BE2C (cell line): ENCODE measurements around the gene AUTS2.

Experiments
- DNase-seq: peaks from one replicate; pipeline ENCODE4 v3.0.0-alpha.2; 2020
- H3K27me3 ChIP-seq: fragments of 250-450 bp; sonication (Bioruptor Pico); 2 replicates; pipeline ENCODE4 v1.5.1; 2020; ENCODE audit warnings: mild to moderate bottlenecking
- H3K36me3 ChIP-seq: fragments of 250-450 bp; sonication (Bioruptor Pico); 2 replicates; pipeline ENCODE4 v1.5.1; 2020; ENCODE audit warnings: mild to moderate bottlenecking
- H3K4me1 ChIP-seq: fragments of 250-450 bp; sonication (Bioruptor Pico); 2 replicates; pipeline ENCODE4 v1.5.1; 2020
- H3K4me3 ChIP-seq: 2 replicates; pipeline ENCODE4 v1.5.1; 2011; ENCODE audit warnings: low read depth, low read length
- H3K9me3 ChIP-seq: fragments of 250-450 bp; sonication (Bioruptor Pico); 2 replicates; pipeline ENCODE4 v1.5.1; 2020
- TF ChIP-seq, protein P1 (sequence below): IDR thresholded peaks from 2 replicates; pipeline ENCODE4 v1.5.1; 2012; ENCODE audit warnings: mild to moderate bottlenecking, low read depth, low read length

AUTS2 gene

DNA sequence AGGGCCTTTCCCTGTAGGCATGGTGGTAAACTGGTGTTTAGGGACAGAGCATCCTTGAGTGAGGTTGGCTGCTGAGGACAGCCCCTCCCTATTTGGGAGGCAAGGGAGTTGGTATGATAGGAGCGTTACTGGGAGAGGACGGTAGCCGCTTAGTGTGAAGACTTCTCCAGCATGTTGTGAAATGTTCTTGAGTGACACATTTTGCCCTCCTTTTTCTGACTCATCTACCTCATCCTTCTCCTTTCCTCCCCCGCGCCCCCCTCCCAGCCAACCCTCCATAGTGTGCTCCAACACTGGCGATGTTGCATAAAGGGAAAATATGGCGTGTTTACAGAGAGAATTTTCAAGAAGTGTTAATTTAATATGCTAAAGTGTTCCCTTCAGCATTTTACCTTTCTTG, 888.7 kb downstream of the AUTS2 start:
- no peaks in the 10 kb centered on the region for H3K27me3 ChIP-seq
- no peaks in the 10 kb centered on the region; the same call in 1 of the 2 replicates for H3K36me3 ChIP-seq
- H3K4me1 ChIP-seq, result no peaks in the 10 kb centered on the region
- no peaks in the 10 kb centered on the region for H3K9me3 ChIP-seq
- TF ChIP-seq, protein P1, sequence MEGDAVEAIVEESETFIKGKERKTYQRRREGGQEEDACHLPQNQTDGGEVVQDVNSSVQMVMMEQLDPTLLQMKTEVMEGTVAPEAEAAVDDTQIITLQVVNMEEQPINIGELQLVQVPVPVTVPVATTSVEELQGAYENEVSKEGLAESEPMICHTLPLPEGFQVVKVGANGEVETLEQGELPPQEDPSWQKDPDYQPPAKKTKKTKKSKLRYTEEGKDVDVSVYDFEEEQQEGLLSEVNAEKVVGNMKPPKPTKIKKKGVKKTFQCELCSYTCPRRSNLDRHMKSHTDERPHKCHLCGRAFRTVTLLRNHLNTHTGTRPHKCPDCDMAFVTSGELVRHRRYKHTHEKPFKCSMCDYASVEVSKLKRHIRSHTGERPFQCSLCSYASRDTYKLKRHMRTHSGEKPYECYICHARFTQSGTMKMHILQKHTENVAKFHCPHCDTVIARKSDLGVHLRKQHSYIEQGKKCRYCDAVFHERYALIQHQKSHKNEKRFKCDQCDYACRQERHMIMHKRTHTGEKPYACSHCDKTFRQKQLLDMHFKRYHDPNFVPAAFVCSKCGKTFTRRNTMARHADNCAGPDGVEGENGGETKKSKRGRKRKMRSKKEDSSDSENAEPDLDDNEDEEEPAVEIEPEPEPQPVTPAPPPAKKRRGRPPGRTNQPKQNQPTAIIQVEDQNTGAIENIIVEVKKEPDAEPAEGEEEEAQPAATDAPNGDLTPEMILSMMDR, result no peak
- no peak for DNase-seq
- no peak overlapping the region for H3K4me3 ChIP-seq

DNA sequence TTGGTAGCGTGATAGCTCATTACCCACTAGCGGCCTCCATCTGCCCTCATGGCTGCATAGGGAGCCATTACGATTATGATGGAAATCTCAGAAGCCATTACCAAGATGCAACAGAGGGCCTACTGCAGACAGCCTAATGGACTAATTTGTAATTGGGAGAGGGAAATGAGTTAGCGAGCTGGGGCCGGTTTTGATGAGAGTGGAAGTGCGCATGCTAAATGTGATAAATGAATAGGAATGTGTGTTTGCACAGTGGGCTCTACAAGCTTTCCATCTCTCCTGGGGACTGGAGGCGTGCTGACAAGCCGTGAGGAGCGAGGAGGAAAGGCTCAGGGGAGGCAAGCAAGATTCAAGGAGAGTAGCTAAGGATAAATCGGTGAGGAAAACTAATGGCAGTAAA, 889.2 kb downstream of the AUTS2 start:
- TF ChIP-seq, protein P1, result no peak
- Histone ChIP-seq H3K27me3 (no peaks in the 10 kb centered on the region), H3K9me3 (no peaks in the 10 kb centered on the region), H3K4me1 (peaks cover 3% of the 10 kb centered on the region; the same call in 1 of the 2 replicates), H3K4me3 (no peak overlapping the region), H3K36me3 (no peaks in the 10 kb centered on the region; the same call in 1 of the 2 replicates)
- no peak for DNase-seq

GRCh38 chr7:70487886-70488285, 889.6 kb downstream of the AUTS2 start:
- Histone ChIP-seq H3K27me3 (no peaks in the 10 kb centered on the region), H3K36me3 (no peaks in the 10 kb centered on the region; the same call in 1 of the 2 replicates), H3K9me3 (no peaks in the 10 kb centered on the region), H3K4me1 (peaks cover 7% of the 10 kb centered on the region; the same call in 1 of the 2 replicates), H3K4me3 (no peak overlapping the region)
- no peak for DNase-seq
- TF ChIP-seq, protein P1, result no peak

DNA sequence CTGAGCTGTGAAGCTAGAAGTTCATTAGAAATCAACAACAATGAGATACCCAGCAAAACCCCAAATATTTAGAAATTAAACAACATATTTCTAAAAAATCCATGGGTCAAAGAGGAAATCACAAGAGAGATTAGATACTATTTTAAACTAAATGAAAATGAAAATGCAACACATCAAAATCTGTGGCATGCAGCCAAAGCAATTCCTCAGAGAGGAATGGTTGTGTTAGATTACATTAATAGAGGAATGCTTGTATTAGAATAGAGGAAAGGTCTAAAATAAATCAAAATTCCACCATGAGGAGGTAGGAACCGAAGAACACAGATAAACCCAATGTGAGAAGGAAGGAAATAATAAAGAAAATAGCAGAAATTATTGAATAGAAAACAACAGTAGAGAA, 891.5 kb downstream of the AUTS2 start:
- Histone ChIP-seq H3K36me3 (no peaks in the 10 kb centered on the region; the same call in 1 of the 2 replicates), H3K9me3 (no peaks in the 10 kb centered on the region), H3K27me3 (no peaks in the 10 kb centered on the region), H3K4me1 (peaks cover 8% of the 10 kb centered on the region; the same call in 1 of the 2 replicates), H3K4me3 (no peak overlapping the region)
- DNase-seq, result no peak
- TF ChIP-seq, protein P1, result no peak

- no peak overlapping the region for H3K4me3 ChIP-seq
- no peaks in the 10 kb centered on the region for H3K27me3 ChIP-seq
- peaks cover 8% of the 10 kb centered on the region; the same call in 1 of the 2 replicates for H3K4me1 ChIP-seq
- TF ChIP-seq, protein P1, result peak; percentile 50
- H3K36me3 ChIP-seq, result no peaks in the 10 kb centered on the region; the same call in 1 of the 2 replicates
- no peak for DNase-seq
- H3K9me3 ChIP-seq, result no peaks in the 10 kb centered on the region
Measured at GRCh38 chr7:70492625-70493024, 894.4 kb downstream of the AUTS2 start.

DNA sequence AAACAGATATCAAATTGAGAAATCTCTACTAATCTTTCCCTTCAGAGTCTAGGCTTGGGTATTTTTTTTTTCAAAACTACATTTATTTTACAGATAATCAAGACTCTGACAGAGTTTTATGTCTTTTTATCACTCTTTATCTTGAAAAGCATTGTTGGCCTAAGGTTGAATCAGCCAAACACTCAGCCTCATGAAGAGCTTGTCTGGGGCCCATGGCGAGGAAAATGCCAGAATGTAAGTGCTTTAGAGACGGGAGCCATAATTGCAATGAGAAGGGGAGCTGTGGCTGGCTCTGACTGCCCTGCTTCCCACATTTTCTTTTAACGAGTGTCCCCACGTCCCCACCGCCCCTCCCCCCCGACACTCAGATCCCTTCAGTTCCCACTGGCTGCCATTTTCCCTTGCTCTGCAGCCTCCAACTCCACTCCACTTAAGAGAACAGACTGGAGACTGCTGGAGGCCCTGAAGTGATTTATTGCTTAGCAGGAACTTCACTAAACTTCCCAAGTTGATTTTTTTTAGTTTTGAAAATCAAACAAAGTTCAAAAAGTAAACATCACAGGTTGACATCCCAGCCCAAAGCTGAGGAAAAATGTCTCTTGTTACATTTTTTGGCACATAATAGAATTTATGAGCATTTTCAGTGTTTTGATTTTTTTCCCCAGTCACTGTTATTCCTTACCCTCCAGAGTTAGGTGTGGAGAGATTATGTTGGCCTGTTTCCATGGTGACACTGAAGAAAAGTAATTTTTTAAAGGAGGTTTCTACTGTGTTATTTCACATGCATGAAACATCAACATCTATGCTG, 896.2 kb downstream of the AUTS2 start:
- H3K4me1 ChIP-seq, result peaks cover 8% of the 10 kb centered on the region; the same call in 1 of the 2 replicates
- H3K36me3 ChIP-seq, result no peaks in the 10 kb centered on the region; the same call in 1 of the 2 replicates
- H3K9me3 ChIP-seq, result no peaks in the 10 kb centered on the region
- no peak overlapping the region for H3K4me3 ChIP-seq
- TF ChIP-seq, protein P1, result no peak
- DNase-seq, result no peak
- no peaks in the 10 kb centered on the region for H3K27me3 ChIP-seq
